ENCODE measurements around the gene ZDHHC14.

GRCh38 chr6:157493576-157493975, 112.6 kb downstream of the ZDHHC14 start:
- no peak for TF ChIP-seq CTCF (IDR thresholded peaks at IDR 0.05)
- no peak for TF ChIP-seq POLR2A (IDR thresholded peaks at IDR 0.05)

Data from body of pancreas (tissue), 4 donors.